ENCODE measurements around the gene FOXK1.

Gene FOXK1

GRCh38 chr7:4764402-4765007 is 82.4 kb downstream of the FOXK1 start:
- no peak for DNase-seq (ENCODE audit: low read depth in 2 of 2)

- no peak for DNase-seq (ENCODE audit: low read depth in 2 of 2)
Observed at GRCh38 chr7:4765776-4766490, 83.8 kb downstream of the FOXK1 start.

DNA sequence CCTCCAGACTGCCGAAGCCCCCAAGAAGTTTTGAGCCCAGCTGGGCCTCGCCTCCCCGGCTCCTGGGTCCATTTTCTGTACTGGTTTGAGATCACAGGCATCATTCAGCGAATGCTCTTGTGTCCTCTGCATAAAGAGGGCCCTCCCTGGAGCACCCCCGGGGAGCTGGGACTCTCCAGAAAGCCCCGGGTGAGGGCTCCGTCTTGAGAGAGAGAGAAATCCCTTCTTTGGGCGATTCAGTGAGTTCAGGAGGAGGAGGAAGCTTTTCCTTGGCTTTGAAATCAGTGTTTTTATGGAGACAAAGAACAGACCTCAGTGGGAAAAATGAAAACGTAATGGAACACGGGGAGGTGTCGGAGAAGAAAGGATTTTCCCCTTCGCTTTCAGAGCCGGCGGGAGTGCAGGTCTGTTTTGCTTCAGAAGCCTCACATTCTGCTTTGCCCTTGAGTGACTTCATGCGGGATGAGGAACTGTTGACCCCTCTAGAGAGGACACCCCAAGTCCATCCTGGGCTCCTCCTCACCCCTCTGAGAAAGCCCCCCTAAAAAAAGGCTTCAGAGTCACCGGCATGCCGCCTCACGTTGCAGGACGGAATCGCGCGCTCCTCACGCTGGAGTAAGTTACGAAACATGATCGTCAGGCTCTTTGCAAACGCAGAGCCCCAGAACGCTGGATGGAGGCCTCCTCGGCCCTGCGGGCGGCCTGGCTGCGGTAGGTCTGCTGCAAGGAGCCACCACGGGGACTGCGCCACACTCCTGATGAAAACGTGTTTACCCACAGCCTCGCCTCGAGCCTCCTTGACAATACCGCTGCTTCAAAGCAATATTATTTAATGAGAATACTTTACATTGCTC is 84.8 kb downstream of the FOXK1 start:
- no peak for DNase-seq (ENCODE audit: low read depth in 2 of 2)

- DNase-seq (ENCODE audit: low read depth in 2 of 2), result no peak
Observed at GRCh38 chr7:4768597-4769569, 86.8 kb downstream of the FOXK1 start.

GRCh38 chr7:4769761-4770160 is 87.7 kb downstream of the FOXK1 start:
- no peak for DNase-seq (ENCODE audit: low read depth in 2 of 2)

DNA sequence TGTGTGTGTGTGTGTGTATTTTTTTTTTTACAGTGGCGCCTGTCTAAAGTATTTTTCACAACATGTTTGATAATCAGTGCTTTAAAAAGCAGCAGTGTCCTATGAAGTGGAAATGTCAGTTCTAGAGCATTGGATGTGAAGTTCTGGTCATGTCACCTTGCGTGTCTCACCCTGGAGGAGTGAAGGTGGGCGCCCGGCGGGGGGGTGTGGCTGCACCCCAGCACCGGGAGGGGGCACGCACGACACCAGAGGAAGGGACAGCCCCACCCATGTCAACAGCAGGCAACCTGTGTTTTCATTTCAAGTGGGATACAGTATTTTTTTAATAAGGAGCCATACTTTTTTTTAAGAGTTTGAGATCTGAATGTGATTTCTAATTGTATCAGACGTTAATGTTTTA is 88.8 kb downstream of the FOXK1 start:
- no peak for DNase-seq (ENCODE audit: low read depth in 2 of 2)

GRCh38 chr7:4771737-4772136 is 89.6 kb downstream of the FOXK1 start:
- no peak for DNase-seq (ENCODE audit: low read depth in 2 of 2)

DNA sequence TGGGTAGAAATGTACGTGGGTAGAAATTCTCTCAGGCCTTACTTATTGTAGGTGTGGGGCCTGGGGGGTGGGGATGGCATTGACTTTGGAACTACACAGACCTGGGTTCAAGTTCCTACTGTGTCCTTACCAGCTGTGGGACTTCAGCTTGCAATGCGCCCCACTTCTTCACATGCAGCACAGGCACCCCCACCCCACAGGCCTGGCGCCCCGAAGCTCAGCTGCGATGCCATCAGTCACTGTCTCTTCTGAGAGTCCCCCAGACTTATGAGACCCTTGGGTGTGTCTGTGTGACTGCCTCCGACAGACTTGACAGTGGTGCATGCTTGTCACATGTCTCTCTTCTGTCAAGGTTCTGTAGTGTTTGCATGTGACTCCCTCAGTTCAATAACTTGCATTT is 90.2 kb downstream of the FOXK1 start:
- no peak for DNase-seq (ENCODE audit: low read depth in 2 of 2)

GRCh38 chr7:4774007-4774406 is 91.9 kb downstream of the FOXK1 start:
- no peak for DNase-seq (ENCODE audit: low read depth in 2 of 2)

DNA sequence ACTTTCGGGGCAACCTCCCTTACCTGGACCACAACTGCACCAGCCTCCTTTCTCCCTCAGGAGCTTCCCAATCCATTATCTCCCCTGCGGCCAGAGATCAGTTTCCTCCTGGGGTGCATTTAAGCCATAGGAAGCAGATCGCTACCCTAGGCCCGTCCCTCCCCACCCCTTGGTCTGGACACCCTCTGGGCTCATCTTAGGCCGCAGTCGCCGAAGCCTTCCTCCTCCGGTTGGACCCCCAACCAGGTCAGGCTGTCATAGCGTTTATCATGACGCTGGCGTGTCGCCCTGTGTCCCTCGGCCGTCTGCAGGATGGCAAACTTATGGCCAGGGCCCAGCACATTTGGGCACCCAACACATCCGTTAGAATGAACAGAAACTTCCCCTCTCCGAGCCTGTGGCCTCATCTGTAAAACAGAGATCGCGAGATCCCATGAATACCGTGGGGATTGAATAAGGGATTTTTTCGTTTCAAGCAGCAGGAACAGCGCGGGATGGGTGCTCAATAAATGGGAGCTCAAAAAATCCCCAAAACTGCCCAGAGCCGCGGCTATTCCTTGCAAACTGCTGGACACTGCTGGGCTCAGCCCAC is 92.7 kb downstream of the FOXK1 start:
- DNase-seq (ENCODE audit: low read depth in 2 of 2), result no peak

DNA sequence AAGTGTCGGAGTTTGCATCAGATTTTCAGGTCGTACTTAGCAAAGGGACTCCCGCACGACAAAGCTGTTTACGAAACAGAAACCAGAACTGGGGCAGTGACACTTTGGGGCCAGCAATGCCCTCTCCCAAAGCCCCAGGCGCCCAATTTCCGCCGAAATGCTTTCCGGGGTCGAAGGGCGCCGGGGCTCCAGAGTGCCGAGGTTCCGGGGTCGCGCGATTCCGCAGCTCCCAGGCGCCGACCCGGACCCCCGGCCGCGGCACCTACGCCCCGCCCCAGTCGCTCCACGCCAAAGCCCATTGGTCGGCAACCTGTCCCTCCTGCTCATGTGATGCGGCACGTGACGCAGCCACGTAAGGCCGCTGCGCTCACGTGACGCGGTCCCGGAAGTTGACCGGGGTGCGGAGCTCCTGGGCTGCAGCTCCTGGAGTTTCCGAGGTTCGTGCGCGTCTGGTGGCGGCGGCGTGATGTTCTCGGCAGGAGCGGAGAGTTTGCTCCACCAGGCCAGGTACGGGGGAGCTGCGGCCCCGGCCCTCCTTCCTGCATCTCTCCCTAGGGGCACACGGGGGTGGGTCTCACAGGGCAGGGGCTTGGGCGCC is 93.3 kb downstream of the FOXK1 start, which contains the start of gene AP5Z1:
Gene AP5Z1, plus strand, starts transcription at position 374 of the 598 bp plus-strand sequence. Its CDS starts 93 bp downstream, at position 467.
- peak; percentile 91 to 92 for DNase-seq (ENCODE audit: low read depth in 2 of 2)

GRCh38 chr7:4775848-4776623 is 93.9 kb downstream of the FOXK1 start:
- DNase-seq (ENCODE audit: low read depth in 2 of 2), result peak; percentile 13

DNA sequence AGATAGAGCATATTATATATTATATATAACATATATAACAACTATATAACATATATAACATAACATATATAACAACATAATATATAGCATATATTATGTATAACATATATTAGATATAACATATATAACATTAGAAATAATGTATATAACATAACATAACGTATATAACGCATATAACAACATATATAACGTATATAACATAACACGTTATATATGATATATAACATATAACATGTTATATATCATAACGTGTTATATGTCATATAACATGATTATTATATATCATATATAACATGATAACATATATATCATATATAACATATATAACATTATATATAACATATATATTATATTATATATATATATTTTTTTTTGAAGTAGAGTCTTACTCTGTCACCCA is 97.0 kb downstream of the FOXK1 start:
- DNase-seq (ENCODE audit: low read depth in 2 of 2), result no peak

- no peak for DNase-seq (ENCODE audit: low read depth in 2 of 2)
Observed at GRCh38 chr7:4781366-4782069, 99.4 kb downstream of the FOXK1 start.

GRCh38 chr7:4782333-4783291 is 100.5 kb downstream of the FOXK1 start:
- DNase-seq (ENCODE audit: low read depth in 2 of 2), result no peak

DNA sequence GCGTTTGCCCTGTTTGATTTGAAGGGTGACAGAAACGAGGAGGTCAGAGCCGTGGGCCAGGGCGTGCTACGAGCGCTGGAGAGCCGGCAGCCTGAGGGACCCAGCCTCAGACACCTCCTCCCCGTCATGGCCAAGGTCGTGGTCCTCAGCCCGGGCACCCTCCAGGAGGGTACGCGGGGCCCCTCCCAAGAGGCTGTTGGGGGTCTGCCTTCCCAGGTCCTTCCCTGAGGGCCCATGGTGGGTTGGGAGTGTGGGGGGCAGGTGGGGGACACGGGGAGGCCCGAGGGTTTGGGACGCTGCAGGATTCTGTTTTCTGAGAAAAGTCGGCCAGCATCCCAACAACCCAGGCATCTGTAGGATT is 101.2 kb downstream of the FOXK1 start:
- no peak for DNase-seq (ENCODE audit: low read depth in 2 of 2)

DNA sequence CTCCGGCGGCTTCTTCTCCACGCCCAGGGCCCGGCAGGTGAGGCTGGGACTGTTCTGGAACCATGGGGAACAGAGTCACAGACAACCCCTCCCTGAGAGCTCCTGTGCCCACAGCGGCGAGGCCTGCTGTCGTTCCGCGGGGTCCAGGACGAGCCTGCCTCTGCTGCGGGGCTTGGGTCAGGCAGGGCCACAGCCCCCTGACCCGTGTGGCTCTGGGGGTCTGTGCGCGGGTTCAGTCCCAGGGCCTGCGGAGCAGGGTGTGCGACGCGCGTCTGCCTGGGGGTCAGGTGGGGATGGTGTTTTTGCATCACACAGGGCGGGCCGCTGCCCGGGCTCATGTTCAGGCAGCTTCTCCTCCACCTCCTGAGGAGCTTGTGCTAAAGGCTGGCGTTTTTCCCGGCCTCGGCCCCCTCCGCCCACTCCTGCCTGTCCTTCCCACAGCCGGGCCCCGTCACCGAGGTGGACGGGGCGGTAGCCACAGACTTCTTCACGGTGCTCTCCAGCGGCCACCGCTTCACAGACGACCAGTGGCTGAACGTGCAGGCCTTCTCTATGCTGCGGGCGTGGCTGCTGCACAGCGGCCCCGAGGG is 101.8 kb downstream of the FOXK1 start:
- DNase-seq (ENCODE audit: low read depth in 2 of 2), result no peak

DNA sequence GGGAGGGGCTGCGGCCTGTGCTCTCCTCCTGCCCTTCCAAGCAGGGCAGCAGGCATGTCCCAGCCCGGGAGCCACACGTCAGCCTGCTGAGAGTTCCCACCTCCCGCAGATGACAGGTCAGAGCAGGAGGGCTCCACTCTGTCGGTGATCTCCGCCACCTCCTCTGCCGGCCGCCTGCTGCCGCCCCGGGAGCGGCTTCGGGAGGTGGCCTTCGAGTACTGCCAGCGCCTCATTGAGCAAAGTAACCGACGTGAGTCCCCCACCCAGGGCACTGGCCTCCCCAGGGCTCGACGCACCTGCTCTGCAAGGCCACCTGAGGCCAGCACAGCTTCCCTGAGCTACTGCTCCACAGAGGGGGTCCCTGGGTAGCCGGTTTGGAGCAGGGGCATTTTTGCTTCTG is 102.7 kb downstream of the FOXK1 start:
- DNase-seq (ENCODE audit: low read depth in 2 of 2), result no peak

Measured in stimulated activated CD8-positive, alpha-beta memory T cell treated with anti-CD3 and anti-CD28 coated beads, Interleukin-15, amount 100 ng/mL, for 4 hours (primary cell).